GM19239 (cell line): Measurements from ENCODE around the gene PVRIG.
A peak's percentile ranks its signal among the peaks of the same experiment; 100 is the strongest.
"Not testable (repeated sequence)": the region's sequence is repeated elsewhere in the genome, so short reads cannot be mapped to it uniquely, and the experiment has no call there.

ENCODE experiments used
- DNase-seq: peaks from one replicate; pipeline ENCODE4 v3.0.0; 2011; ENCODE audit warnings: low spot score; ENCODE audit not compliant: insufficient read length
- FAIRE-seq: peaks from 2 replicates; lab custom pipeline; 2011; peaks lifted over from hg19 to GRCh38; lab: Jason Lieb, UNC

PVRIG gene

DNA sequence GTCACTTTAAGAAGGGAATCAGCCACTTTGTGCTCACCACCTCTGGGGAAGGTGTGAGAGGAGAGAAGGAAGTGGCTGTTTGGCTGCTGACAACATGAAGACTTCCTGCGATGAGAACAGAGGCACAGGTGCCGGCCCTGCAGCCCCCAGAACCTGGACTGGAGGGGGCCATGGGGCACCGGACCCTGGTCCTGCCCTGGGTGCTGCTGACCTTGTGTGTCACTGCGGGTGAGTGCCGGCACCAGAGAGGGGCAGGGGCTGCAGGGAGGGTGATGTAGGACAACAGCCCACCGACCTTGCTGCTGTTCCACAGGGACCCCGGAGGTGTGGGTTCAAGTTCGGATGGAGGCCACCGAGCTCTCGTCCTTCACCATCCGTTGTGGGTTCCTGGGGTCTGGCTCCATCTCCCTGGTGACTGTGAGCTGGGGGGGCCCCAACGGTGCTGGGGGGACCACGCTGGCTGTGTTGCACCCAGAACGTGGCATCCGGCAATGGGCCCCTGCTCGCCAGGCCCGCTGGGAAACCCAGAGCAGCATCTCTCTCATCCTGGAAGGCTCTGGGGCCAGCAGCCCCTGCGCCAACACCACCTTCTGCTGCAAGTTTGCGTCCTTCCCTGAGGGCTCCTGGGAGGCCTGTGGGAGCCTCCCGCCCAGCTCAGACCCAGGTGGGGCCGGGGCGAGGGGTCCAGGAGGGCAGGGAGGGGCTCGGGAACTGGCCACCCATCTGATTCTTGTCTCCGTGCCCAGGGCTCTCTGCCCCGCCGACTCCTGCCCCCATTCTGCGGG, at the start of gene PVRIG:
Gene PVRIG, plus strand, starts transcription at position 149 of the 785 bp plus-strand sequence. Its CDS starts 22 bp downstream, at position 171.
- DNase-seq: not testable (repeated sequence)
- FAIRE-seq: peak; percentile 48

DNA sequence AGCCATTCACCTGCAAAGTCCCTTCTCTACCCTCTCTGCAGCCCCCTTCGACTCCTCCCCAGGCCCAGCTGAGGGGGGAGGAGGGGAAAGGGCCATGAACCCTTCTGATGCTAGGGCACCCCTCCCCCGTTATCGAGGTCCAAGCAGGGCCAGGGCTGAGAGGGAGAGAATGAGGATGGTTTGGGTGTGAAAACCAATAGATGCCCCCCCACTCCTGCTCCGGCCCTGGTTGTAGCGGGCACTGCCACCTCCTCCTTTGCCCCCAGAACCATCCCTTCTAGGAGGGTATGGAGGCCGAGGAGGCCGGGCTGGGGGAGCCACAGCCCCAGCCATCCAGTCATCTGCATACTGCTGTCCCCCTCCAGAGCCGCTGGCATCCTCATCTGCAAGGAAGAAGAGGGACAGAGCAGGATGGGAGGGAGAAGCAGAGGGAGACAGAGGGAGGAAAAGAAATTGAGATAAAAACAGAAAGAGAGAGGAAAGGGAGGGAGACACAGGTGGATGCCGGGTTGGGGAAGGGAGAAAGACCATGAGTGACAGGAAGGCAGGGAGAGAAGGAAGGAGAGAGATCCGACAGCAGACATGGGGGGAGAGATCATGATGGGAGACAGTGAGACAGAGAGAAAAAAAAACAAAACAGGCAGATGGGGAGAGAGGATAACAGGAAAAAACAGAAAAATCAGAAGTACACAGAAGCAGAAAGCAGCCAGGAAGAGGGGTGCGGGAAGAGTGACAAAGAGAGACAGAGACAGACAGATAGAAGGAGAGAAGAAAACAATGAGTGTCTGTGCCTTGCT, 49.5 kb upstream of the PVRIG start:
- no peak for DNase-seq
- FAIRE-seq: no peak

DNA sequence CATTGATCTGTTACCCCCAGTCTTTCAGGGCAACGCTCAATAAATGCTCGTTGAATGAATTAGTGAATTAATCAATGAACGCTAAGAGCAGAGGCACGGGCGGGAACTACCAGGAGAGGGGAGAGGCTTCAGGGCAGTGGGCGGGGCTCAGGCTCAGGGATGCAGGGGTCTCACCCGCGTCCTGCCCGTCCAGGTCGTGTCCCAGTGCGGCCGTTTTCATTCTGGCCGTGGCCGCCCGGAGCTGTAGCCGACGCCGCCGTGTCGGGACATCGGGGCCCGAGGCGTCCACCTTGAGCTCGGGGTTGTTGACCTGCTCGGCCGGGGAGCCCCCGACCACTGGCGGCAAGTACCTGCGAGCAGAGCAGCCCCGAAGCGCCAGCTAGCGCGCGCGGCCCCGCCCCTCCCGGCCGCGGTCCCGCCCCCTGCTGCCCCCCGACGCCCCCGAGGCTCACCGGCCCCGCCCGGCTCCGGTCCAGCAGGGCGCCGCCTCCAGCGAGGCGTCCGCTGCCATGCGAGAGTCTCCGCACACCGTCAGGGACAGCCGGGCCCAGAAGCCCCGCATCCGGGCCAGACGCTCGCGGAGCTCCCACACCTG, 48.6 kb upstream of the PVRIG start:
- DNase-seq (no peak), FAIRE-seq (no peak)

DNA sequence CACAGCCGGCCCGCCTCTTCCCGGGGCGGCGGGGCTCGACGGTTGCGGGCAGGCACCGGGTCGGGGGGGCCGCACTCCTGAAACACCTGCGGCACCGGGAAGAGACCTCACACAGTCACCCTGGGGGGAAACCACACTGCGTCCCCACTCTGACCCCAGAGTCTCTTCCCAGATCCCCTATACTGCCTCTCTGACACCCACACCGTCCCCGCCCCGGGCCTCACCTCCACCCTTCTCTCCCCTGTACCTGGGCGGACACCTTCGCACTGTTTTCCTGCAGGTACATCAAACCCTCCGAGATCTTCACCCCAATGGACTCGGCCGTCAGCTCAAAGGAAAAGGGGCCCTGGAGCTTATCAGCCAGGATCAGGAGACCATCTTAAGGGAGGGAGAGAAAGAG, 47.9 kb upstream of the PVRIG start:
- DNase-seq: no peak
- no peak for FAIRE-seq

DNA sequence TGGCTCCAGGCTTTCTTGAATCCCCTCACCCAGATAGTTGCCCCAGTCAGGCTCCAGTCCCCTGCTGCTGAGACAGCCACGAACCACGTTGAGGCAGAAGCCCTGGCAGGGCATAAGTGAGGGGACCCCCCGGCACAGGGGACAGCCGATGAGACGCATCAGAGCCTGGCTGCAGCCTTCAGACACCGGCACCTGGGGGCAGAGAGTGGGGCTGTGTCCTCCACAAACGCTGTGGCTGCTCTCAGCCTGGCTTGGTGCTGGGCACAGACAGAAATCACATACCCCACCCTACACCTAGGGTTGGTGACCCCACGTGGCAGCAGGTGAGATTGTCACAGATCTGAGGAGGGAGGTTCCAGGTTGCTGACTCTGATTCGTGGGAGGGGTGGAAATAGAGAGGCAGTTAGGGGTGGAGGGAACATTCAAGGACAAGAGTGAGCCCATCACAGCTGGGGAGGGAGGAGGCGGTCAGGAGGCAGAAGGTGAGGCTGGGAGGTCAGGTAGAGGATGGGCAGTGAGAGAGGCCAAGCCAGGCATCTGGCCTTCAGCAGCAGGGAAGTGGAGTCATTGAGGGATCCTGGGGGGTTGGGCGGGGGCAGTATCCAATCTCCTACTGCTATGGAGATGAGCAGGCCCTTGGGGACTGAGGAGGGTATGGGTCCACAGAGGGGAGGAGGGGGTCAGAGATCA, 45.8 kb upstream of the PVRIG start:
- no peak for FAIRE-seq

DNA sequence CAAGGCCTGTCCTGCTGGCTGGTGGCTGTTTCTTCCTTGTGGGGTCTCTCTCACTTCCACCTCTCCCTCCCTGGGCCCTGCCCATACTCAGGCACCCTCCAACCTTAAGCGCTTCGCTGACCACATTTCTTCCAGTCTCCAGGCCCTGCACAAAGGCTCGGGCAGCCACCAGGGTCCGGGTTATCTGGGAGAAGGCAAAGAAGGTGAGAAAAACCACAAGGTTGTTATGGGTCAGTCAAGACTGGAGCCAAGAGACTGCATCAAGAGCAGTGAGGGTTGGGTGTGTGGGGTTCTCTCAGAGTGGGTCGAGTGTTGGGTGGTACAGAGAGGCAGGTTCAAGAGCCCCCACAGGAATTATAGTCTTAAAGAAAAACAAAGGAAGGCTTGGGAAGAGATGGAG, 45.2 kb upstream of the PVRIG start:
- no peak for DNase-seq
- no peak for FAIRE-seq

More for the DNA sequence above, 45.8 kb upstream of the PVRIG start:
- DNase-seq: no peak

DNA sequence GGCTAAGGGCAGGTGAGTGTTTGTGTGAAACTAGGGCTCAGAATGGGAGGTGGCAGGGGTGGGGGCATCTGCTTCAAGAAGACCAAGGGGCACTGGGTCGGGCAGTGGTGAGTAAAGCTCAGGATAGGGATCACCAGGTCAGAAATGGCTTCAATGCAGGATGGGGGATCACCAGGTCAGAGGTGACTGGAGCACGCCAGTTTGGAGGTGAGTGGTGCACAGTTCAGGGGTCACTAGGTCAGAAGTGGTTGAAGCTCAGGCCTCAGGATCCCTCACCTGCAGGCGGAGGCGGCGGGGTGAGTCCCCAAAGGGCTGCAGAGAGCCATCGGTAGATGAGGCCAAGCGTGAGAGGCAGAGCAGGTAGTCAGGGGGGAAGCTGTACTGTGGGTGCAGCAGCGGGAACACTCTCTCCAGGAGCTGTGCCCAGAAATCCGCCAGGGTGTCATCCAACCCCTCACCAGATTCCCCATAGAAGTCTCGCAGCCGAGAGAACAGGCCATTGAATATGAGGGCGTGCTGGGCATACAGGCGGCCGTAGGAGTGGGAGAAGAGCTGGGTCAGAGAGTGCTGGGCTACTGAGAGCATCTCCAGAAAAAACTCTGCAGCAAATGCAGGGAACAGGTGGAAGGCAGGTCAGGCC, 44.3 kb upstream of the PVRIG start:
- DNase-seq (no peak), FAIRE-seq (no peak)

DNA sequence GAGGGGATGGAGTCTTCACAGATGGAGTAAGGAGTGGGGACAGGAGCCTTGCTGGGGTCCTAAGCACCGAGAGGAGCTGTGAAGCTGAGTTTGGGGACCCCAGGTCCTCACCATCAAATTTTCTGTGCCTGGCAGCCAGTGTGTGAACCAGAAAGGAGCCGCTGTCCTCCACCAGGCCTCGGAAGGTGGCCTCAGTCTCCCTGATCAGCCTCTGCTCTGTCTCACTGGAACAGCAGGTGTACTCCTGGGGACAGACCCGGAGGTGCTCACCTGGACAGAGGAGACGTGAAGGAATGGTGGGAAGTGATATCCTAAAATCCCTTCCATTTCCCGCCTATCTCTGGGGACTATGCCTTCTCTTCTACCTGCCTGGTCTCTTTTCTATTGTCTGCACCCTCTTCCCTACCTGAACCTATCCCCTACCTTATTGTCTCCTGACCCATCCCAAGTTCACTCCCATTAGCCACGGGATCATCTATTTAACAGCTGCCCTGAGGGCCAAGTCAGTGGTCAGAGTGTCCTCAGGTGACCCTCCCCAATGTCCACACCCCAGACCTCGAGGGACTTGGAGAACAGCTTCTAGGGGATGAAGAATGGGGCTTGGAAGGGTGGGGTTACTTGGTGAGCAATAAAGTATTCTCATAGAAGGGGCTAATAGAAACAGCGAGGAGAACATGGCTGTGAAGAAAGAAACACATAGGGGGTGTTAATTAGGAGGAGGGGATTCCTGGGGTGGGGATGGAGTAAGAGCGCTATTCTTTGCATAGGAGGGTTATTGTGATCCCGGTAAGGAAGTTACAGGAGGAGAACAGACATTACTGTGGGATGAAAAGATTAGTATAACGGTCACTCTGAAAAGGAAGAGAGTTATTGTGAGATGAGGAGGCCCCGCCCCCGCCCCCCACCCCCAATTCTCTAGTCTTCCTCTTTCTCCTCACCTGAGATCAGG, 43.4 kb upstream of the PVRIG start:
- no peak for FAIRE-seq
- DNase-seq: no peak

DNA sequence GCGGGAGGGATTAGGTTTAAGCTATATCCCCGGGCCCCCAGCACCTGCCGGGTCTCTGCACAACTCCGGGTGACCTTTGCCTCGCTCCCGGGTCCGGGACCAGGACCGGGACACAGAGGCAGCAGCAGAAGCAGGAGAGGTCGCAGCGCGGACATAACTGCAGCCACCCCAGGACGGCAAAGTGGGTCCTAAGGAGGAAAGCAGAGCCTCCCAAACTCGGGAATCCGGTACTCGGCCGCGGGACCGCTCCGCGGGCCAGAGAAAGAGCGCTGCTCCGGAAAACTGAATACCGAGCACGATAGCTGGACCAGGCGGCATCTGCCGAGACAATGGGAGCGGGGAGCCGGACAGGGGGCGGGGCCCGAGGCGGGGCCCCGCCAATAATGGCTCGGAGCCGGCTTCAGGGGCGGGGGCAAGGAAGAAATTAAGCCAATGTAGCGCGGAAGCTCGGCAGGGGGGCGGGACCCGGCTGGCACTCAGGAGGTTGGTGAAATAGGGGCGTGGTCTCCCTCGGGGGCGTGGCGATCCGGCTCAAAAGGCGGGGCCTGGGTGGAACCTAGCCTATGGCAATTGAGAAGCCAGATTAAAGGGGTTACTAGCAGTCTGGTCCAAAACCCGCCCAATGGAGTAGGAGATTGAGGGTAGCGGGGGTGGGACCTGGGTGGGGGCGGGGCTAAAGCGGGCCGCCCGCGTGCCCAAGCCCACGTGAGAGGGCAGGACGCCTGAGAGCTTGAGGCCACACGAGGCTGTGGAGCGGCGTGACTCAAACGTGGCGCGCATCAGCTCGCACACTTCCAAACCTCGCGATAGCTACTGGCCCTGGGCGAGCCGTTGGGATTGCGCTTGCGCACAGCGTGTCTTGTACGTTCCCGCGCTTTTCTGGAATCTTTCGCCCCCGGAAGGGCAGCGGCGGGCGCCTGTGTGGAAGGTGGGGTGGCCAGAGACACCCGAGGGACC, 42.4 kb upstream of the PVRIG start, which contains the start of the genes GPC2 and STAG3:
Gene GPC2, minus strand, starts transcription at position 337 of the 957 bp plus-strand sequence. Its CDS starts 182 bp downstream, at position 155.
Gene STAG3, plus strand, starts transcription at position 874 of the 957 bp plus-strand sequence. CDS start 2,639 bp downstream, outside the sequence.
- FAIRE-seq (peak; percentile 90), DNase-seq (peak; percentile 94)

DNA sequence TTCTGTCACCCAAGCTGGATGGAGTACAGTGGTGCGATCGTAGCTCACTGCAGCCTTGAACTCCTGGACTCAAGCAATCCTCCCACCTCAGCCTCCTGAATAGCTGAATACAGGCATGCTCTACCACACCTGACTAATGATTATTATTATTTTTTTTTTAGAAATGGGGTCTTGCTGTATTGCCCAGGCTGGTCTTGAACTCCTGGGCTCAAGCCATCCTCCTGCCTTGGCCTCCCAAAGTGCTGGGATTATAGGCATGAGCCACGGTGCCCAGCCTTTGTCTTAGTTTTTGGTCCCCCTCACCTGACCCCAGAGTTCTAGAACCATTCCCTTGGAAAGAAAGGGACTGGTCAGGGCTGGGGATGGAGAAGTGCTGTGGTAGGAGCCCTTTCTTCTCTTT, 39.7 kb upstream of the PVRIG start:
- not testable (repeated sequence) for DNase-seq, FAIRE-seq

DNA sequence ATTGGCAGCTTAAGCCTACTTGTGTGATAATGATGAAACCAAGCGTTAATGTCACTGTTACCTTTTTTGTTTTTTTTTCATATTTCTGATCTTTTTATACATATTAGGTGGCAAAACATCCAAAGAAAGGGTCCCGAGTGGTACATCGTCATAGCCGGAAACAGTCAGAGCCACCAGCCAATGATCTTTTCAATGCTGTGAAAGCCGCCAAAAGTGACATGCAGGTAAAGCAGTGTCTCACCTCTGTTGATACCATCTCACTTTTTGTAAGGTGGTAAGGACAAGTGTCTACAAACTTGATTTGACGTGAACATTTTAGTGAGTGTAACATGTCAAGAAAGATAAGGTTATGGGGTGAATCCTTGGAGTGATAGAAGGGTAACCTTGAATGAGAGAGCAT, 37.1 kb upstream of the PVRIG start:
- not testable (repeated sequence) for FAIRE-seq, DNase-seq

DNA sequence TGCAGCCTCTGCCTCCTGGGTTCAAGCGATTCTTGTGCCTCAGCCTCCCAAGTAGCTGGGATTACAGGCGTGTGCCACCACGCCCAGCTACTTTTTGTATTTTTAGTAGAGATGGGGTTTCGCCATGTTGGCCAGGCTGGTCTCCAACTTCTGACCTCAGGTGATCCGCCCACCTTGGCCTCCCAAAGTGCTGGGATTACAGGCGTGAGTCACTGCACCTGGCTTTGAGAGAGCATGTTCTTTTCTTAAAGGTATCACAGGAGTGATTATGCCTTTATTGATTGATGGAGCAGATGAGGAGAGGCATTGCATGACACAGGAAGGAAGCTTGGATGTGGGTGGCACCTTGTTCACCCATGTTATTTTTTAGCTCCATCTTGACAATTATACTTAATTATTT, 36.7 kb upstream of the PVRIG start:
- not testable (repeated sequence) for FAIRE-seq, DNase-seq

DNA sequence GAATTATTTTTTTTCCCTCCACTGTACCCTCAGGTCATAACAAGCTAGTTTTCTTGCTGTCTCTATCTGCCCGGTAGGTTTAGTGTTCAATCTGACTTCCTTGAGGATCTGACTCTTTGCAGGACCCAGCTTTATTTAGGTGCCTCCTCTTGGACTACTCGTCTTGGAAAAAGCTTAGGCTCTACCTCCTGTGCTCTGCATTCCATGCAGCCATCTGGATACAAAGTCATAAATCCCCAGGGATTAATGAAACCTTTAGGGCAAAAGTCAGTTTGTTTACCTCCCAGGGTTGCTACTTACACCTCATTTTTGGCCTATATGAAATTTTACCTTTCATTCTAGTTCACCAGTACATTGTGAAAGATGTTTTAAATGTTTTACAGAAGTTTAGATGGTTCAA, 34.0 kb upstream of the PVRIG start:
- FAIRE-seq (no peak), DNase-seq (no peak)

DNA sequence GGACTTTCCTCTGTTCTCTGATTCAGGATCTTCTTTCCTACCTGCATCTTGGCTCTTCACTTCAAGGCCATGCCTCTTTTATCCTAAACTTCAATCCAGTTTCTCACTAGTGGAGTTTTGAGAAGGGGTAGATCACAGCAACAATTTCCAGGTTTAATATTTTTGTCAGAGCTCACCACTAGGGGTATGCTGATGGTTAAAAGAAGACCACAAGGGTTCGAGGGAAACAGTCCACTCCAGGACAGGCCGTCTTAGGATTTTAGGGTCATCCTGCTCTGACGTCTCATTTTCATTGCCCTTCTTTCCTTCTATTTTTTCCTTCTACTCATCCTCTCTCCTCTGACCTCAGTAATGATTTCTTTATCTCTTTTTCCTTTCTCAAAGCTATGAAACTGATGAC, 30.7 kb upstream of the PVRIG start:
- FAIRE-seq (no peak), DNase-seq (no peak)

DNA sequence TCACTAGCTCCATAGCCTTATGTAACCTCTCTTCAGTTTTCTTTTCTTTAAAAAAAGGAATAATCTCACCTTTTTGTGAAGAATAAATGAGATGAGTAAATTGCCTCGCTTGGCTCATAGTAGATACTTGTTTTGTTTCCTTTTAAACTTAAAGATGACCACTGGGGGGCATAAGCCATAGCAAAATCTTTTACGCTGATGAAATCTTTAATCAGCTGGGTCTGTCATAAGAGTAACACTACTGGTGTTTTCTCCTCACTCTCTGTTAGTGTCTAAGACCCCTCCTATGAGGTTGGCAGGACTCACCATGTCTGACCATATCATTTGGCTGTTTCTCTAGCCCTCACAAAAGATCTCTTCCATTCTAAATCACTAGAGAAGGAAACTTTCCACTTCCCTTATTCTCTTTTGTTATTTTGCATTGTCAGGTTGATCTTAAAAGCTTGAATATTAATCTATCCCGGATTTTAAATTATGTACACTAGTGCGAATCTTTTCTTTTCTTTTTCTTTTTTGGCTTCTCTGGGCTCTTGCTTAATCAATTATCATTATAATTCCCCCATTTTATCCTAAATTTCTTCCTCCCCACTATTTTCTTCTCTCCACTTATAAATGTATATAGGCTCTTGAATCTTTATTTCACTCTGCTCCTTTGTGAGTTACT, 29.6 kb upstream of the PVRIG start:
- DNase-seq: no peak

DNA sequence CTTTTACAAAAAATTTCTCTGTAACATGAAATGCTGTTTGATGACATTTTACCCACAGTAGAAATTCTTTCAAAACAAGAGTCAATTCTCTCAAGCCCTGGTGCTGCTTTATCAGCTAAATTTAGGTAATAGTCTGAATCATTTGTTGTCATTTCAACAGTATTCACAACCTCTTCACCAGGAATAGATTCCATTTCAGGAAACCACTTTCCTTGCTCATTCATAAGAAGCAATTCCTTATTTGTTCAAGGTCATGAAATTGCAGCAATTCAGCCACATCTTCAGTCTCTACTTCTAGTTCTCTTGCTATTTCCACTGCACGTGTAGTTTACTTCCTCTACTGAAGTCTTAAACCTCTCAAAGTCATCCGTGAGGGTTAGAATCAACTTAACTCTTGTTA, 28.0 kb upstream of the PVRIG start:
- no peak for DNase-seq
- FAIRE-seq: peak; percentile 94

More for the DNA sequence above, 29.6 kb upstream of the PVRIG start:
- peak; percentile 93 for FAIRE-seq
